RKO (cell line): Measurements from ENCODE around the gene SPOCK1.

ENCODE experiments used
- DNase-seq: peaks from one replicate; pipeline ENCODE4 v3.0.0-alpha.2; 2016; ENCODE audit warnings: low spot score

The SPOCK1 gene

GRCh38 chr5:137099651-137100050 lies 399.5 kb downstream of the SPOCK1 start:
- no peak for DNase-seq

GRCh38 chr5:137098663-137099062 lies 400.5 kb downstream of the SPOCK1 start:
- no peak for DNase-seq

- no peak for DNase-seq
Observed at GRCh38 chr5:137098238-137098637, 400.9 kb downstream of the SPOCK1 start.

GRCh38 chr5:137097203-137097602 lies 401.9 kb downstream of the SPOCK1 start:
- DNase-seq = no peak

GRCh38 chr5:137096149-137097103 lies 402.7 kb downstream of the SPOCK1 start:
- no peak for DNase-seq

- no peak for DNase-seq
Observed at GRCh38 chr5:137095597-137095996, 403.5 kb downstream of the SPOCK1 start.

GRCh38 chr5:137092831-137093230 lies 406.3 kb downstream of the SPOCK1 start:
- no peak for DNase-seq

- no peak for DNase-seq
Observed at GRCh38 chr5:137091472-137091871, 407.7 kb downstream of the SPOCK1 start.

- DNase-seq = no peak
Observed at GRCh38 chr5:137090721-137091120, 408.4 kb downstream of the SPOCK1 start.

GRCh38 chr5:137090151-137090550 lies 409.0 kb downstream of the SPOCK1 start:
- no peak for DNase-seq

GRCh38 chr5:137088175-137088574 lies 411.0 kb downstream of the SPOCK1 start:
- no peak for DNase-seq

- DNase-seq = no peak
Observed at GRCh38 chr5:137086342-137086741, 412.8 kb downstream of the SPOCK1 start.

GRCh38 chr5:137085206-137085605 lies 413.9 kb downstream of the SPOCK1 start:
- no peak for DNase-seq

GRCh38 chr5:137084016-137084415 lies 415.1 kb downstream of the SPOCK1 start:
- DNase-seq = no peak

- no peak for DNase-seq
Observed at GRCh38 chr5:137082951-137083350, 416.2 kb downstream of the SPOCK1 start.

GRCh38 chr5:137078171-137078665 lies 420.9 kb downstream of the SPOCK1 start:
- DNase-seq = no peak

GRCh38 chr5:137075163-137075970 lies 423.8 kb downstream of the SPOCK1 start:
- DNase-seq = peak; percentile 54

- no peak for DNase-seq
Observed at GRCh38 chr5:137073189-137073588, 425.9 kb downstream of the SPOCK1 start.

- no peak for DNase-seq
Observed at GRCh38 chr5:137072361-137073115, 426.6 kb downstream of the SPOCK1 start.

- no peak for DNase-seq
Observed at GRCh38 chr5:137071931-137072330, 427.2 kb downstream of the SPOCK1 start.

GRCh38 chr5:137071526-137071925 lies 427.6 kb downstream of the SPOCK1 start:
- DNase-seq = no peak

- no peak for DNase-seq
Observed at GRCh38 chr5:137070521-137070920, 428.6 kb downstream of the SPOCK1 start.
